Measurements from ENCODE around the gene RIMBP2. TPM values are rescaled to one million over a fixed set of nuclear protein-coding genes. Genes with fewer than 3 reads are reported as not detected.

RIMBP2 gene
- total and polyA plus RNA-seq, 9 of the 15 experiments (the other 6 are each of a cell fraction or from before 2014, with no cell fraction given): not detected

DNA sequence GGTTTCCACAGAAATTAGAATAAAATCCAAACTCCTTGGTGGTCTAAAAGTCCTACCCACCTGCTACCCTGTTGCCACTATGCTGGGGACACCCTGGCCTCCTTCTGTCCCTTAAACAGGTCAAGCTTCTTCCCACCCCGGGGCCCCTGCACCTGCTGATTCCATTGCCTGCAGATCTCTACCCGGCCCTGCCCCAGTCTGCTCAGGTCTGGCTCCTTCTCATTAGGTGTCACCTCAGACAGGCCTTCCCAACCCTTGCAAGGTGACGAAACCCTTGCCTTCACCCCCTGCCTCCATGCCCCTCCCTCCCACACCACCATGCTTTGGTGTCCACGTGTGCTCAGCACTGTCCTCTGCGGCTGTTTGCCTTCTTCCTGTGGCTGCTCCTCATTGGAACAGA lies 207.8 kb downstream of the RIMBP2 start:
- 0% methylated on average over 4 of the region's 5 CpGs for WGBS (ENCODE audit: insufficient coverage, low coverage, missing lambda C conversion rate)
- ChIA-PET POLR2A (no interaction called here), CTCF (ENCODE audit: low intra/inter-chr PET ratio) (no interaction called here)

More for the DNA sequence above, 207.8 kb downstream of the RIMBP2 start:
- H3K4me2 ChIP-seq (ENCODE audit: insufficient read depth, low read length): no peak overlapping the region
- no peaks in the 10 kb centered on the region for H3K36me3 ChIP-seq (ENCODE audit: control insufficient read depth, insufficient read depth, low read length)
- H3K9ac ChIP-seq (ENCODE audit: insufficient read depth in 1 of 2, low read depth in 2 of 2, low read length in 2 of 2): no peak overlapping the region
- no peaks in the 10 kb centered on the region for H3K79me2 ChIP-seq (ENCODE audit: control insufficient read depth, insufficient read depth, low read length)
- intact Hi-C loops (cut with micrococcal nuclease) (no loop called here), in situ Hi-C loops (cut with MboI) (no loop called here)
- H3K4me1 ChIP-seq (replicated peaks in 1 of 2; ENCODE audit: control insufficient read depth in 2 of 2, insufficient read depth in 2 of 2, low read length in 2 of 2): no peaks in the 10 kb centered on the region
- H3K27ac ChIP-seq (ENCODE audit: extremely low read depth, low read depth, low read length): no peak overlapping the region
- no peak overlapping the region for H3K4me3 ChIP-seq
- FAIRE-seq: no peak
- no TSS peak for BruUV-seq (replicated peaks)
- H4K20me1 ChIP-seq (replicated peaks; ENCODE audit: control insufficient read depth, insufficient read depth, low read length): no peaks in the 10 kb centered on the region
- H2AFZ ChIP-seq (ENCODE audit: low read depth, low read length): no peak overlapping the region
- no peaks in the 10 kb centered on the region for H3K9me1 ChIP-seq (ENCODE audit: control insufficient read depth, insufficient read depth, low read length)
- ATAC-seq: no peak
- DNase-seq (ENCODE audit: extremely low read depth in 1 of 4, low spot score in 3 of 4): no peak
- TF ChIP-seq ZFP30 (CRISPR knock-in tag; IDR thresholded peaks at IDR 0.05; ENCODE audit: borderline replicate concordance) (no peak), HOXB6 (CRISPR knock-in tag; IDR thresholded peaks at IDR 0.05; ENCODE audit: borderline replicate concordance) (no peak), DDX20 (tag; IDR thresholded peaks at IDR 0.05; ENCODE audit: low read depth) (no peak), STAT5B (CRISPR knock-in tag; IDR thresholded peaks at IDR 0.05) (no peak), PKNOX1 (IDR thresholded peaks at IDR 0.05) (no peak), ZNF24 (IDR thresholded peaks at IDR 0.05) (no peak), SRF (CRISPR knock-in tag; IDR thresholded peaks at IDR 0.05) (no peak), ZC3H11A (IDR thresholded peaks at IDR 0.05; ENCODE audit: low read depth, low read length) (no peak), FIP1L1 (IDR thresholded peaks at IDR 0.05; ENCODE audit: low read depth, low read length, poor library complexity, severe bottlenecking) (no peak)
- TF ChIP-seq, protein P1, sequence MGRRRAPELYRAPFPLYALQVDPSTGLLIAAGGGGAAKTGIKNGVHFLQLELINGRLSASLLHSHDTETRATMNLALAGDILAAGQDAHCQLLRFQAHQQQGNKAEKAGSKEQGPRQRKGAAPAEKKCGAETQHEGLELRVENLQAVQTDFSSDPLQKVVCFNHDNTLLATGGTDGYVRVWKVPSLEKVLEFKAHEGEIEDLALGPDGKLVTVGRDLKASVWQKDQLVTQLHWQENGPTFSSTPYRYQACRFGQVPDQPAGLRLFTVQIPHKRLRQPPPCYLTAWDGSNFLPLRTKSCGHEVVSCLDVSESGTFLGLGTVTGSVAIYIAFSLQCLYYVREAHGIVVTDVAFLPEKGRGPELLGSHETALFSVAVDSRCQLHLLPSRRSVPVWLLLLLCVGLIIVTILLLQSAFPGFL (CRISPR knock-in tag; IDR thresholded peaks at IDR 0.05): no peak
- peaks cover 2 to 16% of the 10 kb centered on the region in 2 experiments; a peak in 2 of 5 replicates for H3K27me3 ChIP-seq (ENCODE audit: control insufficient read depth in 2 of 2, insufficient read depth in 2 of 2, low read length in 2 of 2)
- no peaks in the 10 kb centered on the region for H3K9me3 ChIP-seq (replicated peaks; ENCODE audit: control insufficient read depth, insufficient read depth, low read depth, low read length)

All from K562 (cell line).